Lower leg skin (tissue), 3 donors: ENCODE measurements around the gene FAM124B.

Experiments
- CTCF ChIP-seq, 3 donors: fragments of 450-650 bp; IDR thresholded peaks; one replicate each; pipeline ENCODE4 v1.5.1; 2016; ENCODE audit warnings: antibody characterized with exemption in 3 of 3, mild to moderate bottlenecking in 3 of 3, moderate library complexity in 2 of 3
- POLR2A ChIP-seq, 2 donors: fragments of 450-650 bp; IDR thresholded peaks; one replicate each; pipeline ENCODE4 v1.6.1; 2016 to 2017; ENCODE audit warnings: antibody characterized with exemption in 2 of 2, mild to moderate bottlenecking in 1 of 2, moderate library complexity in 1 of 2

DNA sequence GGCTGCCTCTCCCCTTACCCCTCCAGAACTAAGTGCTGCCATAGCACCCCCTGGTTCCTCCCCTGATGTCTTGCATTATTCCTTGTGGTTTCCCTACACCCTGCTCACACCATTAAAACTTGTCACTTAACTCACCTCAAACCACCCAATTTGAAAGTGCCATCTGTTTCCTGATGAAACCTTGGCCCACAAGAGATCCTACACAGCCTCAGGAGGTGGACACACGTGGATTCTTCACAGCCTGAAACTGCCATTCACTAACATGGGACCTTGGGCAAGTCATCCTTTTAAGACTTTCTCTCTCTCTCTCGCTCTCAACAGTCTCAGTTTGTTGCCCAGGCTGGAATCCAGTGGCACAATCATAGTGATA is 27.5 kb upstream of the FAM124B start:
- TF ChIP-seq CTCF (IDR thresholded peaks at IDR 0.05) (no peak), POLR2A (IDR thresholded peaks at IDR 0.05) (no peak)
